Stomach (tissue), 4 donors: ENCODE results near the gene CFAP57.

Experiments
- POLR2A ChIP-seq, 4 donors: fragments of 450-650 bp; IDR thresholded peaks; one replicate each; pipeline ENCODE4 v1.6.1; 2016; ENCODE audit warnings: antibody characterized with exemption in 4 of 4, control low read depth in 2 of 4, mild to moderate bottlenecking in 1 of 4, moderate library complexity in 1 of 4
- POLR2AphosphoS5 ChIP-seq, 3 donors: sonication (generic); formaldehyde crosslinking; IDR thresholded peaks; one replicate each; pipeline ENCODE4 v1.6.1; 2016; ENCODE audit warnings: antibody characterized with exemption in 3 of 3
- TF ChIP-seq, protein P1 (sequence below), 7 experiments: fragments of 450-650 bp in 4 of 7; fragments of 200-600 bp in 3 of 7; sonication (generic) in 3 of 7; IDR thresholded peaks; one replicate each; pipeline ENCODE4 v1.5.1; 2016 to 2019; ENCODE audit warnings: antibody characterized with exemption in 7 of 7, control low read depth in 2 of 7, mild to moderate bottlenecking in 1 of 7

DNA sequence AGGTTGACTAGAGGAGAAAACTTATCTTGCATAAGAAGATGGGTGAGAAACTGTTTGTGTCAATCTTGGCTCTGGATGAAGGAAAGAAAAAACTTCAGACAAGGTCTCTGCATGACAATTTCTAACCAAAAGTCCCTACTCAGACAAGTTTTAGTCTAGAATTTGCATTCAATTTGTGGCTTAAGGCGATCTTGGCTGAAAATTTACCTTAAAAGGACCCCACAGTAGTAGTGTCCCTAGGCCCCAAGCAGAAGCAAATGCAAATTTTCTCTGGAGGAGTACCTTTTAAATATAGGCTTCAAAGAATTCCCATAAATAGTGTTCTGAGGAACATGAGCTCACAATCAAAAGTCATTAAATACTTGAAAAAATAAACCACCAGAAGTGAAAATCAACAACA lies 80.1 kb downstream of the CFAP57 start:
- TF ChIP-seq POLR2A (IDR thresholded peaks at IDR 0.05), result no peak
- TF ChIP-seq, protein P1, sequence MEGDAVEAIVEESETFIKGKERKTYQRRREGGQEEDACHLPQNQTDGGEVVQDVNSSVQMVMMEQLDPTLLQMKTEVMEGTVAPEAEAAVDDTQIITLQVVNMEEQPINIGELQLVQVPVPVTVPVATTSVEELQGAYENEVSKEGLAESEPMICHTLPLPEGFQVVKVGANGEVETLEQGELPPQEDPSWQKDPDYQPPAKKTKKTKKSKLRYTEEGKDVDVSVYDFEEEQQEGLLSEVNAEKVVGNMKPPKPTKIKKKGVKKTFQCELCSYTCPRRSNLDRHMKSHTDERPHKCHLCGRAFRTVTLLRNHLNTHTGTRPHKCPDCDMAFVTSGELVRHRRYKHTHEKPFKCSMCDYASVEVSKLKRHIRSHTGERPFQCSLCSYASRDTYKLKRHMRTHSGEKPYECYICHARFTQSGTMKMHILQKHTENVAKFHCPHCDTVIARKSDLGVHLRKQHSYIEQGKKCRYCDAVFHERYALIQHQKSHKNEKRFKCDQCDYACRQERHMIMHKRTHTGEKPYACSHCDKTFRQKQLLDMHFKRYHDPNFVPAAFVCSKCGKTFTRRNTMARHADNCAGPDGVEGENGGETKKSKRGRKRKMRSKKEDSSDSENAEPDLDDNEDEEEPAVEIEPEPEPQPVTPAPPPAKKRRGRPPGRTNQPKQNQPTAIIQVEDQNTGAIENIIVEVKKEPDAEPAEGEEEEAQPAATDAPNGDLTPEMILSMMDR (IDR thresholded peaks at IDR 0.05), result no peak
- TF ChIP-seq POLR2AphosphoS5 (IDR thresholded peaks at IDR 0.05), result no peak
